ENCODE results near the gene LARP7.
A peak's percentile ranks its signal among the peaks of the same experiment; 100 is the strongest.
"Not testable (repeated sequence)": the region's sequence is repeated elsewhere in the genome, so short reads cannot be mapped to it uniquely, and the experiment has no call there.

Gene LARP7

GRCh38 chr4:112650332-112650731, 13.4 kb downstream of the LARP7 start:
- DNase-seq (ENCODE audit: low spot score) = no peak

- DNase-seq (ENCODE audit: low spot score) = no peak
These were observed 14.7 kb downstream of the LARP7 start for GRCh38 chr4:112651641-112652040.

GRCh38 chr4:112652216-112652615, 15.3 kb downstream of the LARP7 start:
- no peak for DNase-seq (ENCODE audit: low spot score)

- DNase-seq (ENCODE audit: low spot score) = no peak
These were observed 18.3 kb downstream of the LARP7 start for GRCh38 chr4:112655270-112655669.

- DNase-seq (ENCODE audit: low spot score) = not testable (repeated sequence)
These were observed 19.2 kb downstream of the LARP7 start for GRCh38 chr4:112656115-112656514.

GRCh38 chr4:112664611-112665010, 27.7 kb downstream of the LARP7 start:
- no peak for DNase-seq (ENCODE audit: low spot score)

GRCh38 chr4:112668131-112668530, 31.2 kb downstream of the LARP7 start:
- DNase-seq (ENCODE audit: low spot score) = no peak

- no peak for DNase-seq (ENCODE audit: low spot score)
These were observed 36.1 kb downstream of the LARP7 start for GRCh38 chr4:112673076-112673475.

GRCh38 chr4:112673686-112674085, 36.7 kb downstream of the LARP7 start:
- DNase-seq (ENCODE audit: low spot score) = no peak

GRCh38 chr4:112674376-112674775, 37.4 kb downstream of the LARP7 start:
- no peak for DNase-seq (ENCODE audit: low spot score)

GRCh38 chr4:112677519-112678091, 40.7 kb downstream of the LARP7 start:
- DNase-seq (ENCODE audit: low spot score) = no peak

- no peak for DNase-seq (ENCODE audit: low spot score)
These were observed 44.1 kb downstream of the LARP7 start for GRCh38 chr4:112680996-112681395.

- no peak for DNase-seq (ENCODE audit: low spot score)
These were observed 56.6 kb downstream of the LARP7 start for GRCh38 chr4:112693507-112693906.

- no peak for DNase-seq (ENCODE audit: low spot score)
These were observed 63.7 kb downstream of the LARP7 start for GRCh38 chr4:112700679-112701078.

- DNase-seq (ENCODE audit: low spot score) = no peak
These were observed 65.9 kb downstream of the LARP7 start for GRCh38 chr4:112702892-112703291.

- no peak for DNase-seq (ENCODE audit: low spot score)
These were observed 67.4 kb downstream of the LARP7 start for GRCh38 chr4:112704322-112704721.

GRCh38 chr4:112704991-112705845, 68.3 kb downstream of the LARP7 start:
- peak; percentile 26 for DNase-seq (ENCODE audit: low spot score)

- DNase-seq (ENCODE audit: low spot score) = not testable (repeated sequence)
These were observed 69.2 kb downstream of the LARP7 start for GRCh38 chr4:112705891-112706839.

GRCh38 chr4:112706840-112707207, 69.9 kb downstream of the LARP7 start:
- no peak for DNase-seq (ENCODE audit: low spot score)

All from COLO829 (cell line).